LNCaP clone FGC (cell line): ENCODE measurements around the gene VPS35L.

Source experiments
- DNase-seq: peaks from one replicate; pipeline ENCODE4 v3.0.0-alpha.2; 2011; ENCODE audit warnings: low read depth
- H3K4me3 ChIP-seq: 2 replicates; pipeline ENCODE4 v1.5.1; 2011; ENCODE audit warnings: mild to moderate bottlenecking, low read depth, low read length, control low read depth
- CTCF ChIP-seq: IDR thresholded peaks from 2 replicates; pipeline ENCODE4 v1.5.1; 2012; ENCODE audit warnings: mild to moderate bottlenecking; ENCODE audit not compliant: control insufficient read depth, insufficient read depth; ENCODE audit errors: extremely low read depth

Gene VPS35L

GRCh38 chr16:19578378-19578971, 23.0 kb downstream of the VPS35L start:
- no peak for DNase-seq
- no peak for TF ChIP-seq CTCF
- no peak overlapping the region for H3K4me3 ChIP-seq

- no peak for TF ChIP-seq CTCF
- DNase-seq = peak; percentile 68
- no peak overlapping the region for H3K4me3 ChIP-seq
Measured at GRCh38 chr16:19582050-19582831, 26.7 kb downstream of the VPS35L start.

GRCh38 chr16:19583665-19584300, 28.3 kb downstream of the VPS35L start:
- no peak overlapping the region for H3K4me3 ChIP-seq
- peak; percentile 90 for TF ChIP-seq CTCF
- DNase-seq = no peak

GRCh38 chr16:19588661-19589060, 33.2 kb downstream of the VPS35L start:
- no peak for TF ChIP-seq CTCF
- H3K4me3 ChIP-seq = no peak overlapping the region
- DNase-seq = no peak

- TF ChIP-seq CTCF = no peak
- no peak overlapping the region for H3K4me3 ChIP-seq
- DNase-seq = no peak
Measured at GRCh38 chr16:19589106-19589505, 33.6 kb downstream of the VPS35L start.

GRCh38 chr16:19589771-19590302, 34.3 kb downstream of the VPS35L start:
- no peak for TF ChIP-seq CTCF
- no peak for DNase-seq
- no peak overlapping the region for H3K4me3 ChIP-seq
